ENCODE results near the gene MAP1B. TPM values are rescaled to one million over a fixed set of nuclear protein-coding genes. Genes with fewer than 3 reads are reported as not detected.

MAP1B gene
- total RNA-seq, 4 donors from 2014 or later, result 479 to 654 (median 593) TPM

- DNase-seq (ENCODE audit: low spot score) (no peak), ATAC-seq (ENCODE audit: low FRiP score) (peak; percentile 79)
- no peak for TF ChIP-seq CTCF (IDR thresholded peaks at IDR 0.05)
These were observed 43.9 kb downstream of the MAP1B start for GRCh38 chr5:72151169-72151568.

- ATAC-seq (ENCODE audit: low FRiP score), result peak; percentile 84
- no peak for TF ChIP-seq CTCF (IDR thresholded peaks at IDR 0.05)
- no peak for DNase-seq (ENCODE audit: low spot score)
These were observed 44.4 kb downstream of the MAP1B start for GRCh38 chr5:72151646-72152045.

GRCh38 chr5:72152545-72152944 is 45.3 kb downstream of the MAP1B start:
- ATAC-seq (ENCODE audit: low FRiP score) (no peak), DNase-seq (ENCODE audit: low spot score) (no peak)
- no peak for TF ChIP-seq CTCF (IDR thresholded peaks at IDR 0.05)

- ATAC-seq (ENCODE audit: low FRiP score) (no peak), DNase-seq (ENCODE audit: low spot score) (no peak)
- TF ChIP-seq CTCF (IDR thresholded peaks at IDR 0.05), result no peak
These were observed 46.3 kb downstream of the MAP1B start for GRCh38 chr5:72153551-72153950.

- no peak for ATAC-seq (ENCODE audit: low FRiP score)
- DNase-seq (ENCODE audit: low spot score), result no peak
- TF ChIP-seq CTCF (IDR thresholded peaks at IDR 0.05), result no peak
These were observed 46.9 kb downstream of the MAP1B start for GRCh38 chr5:72154076-72154756.

- TF ChIP-seq CTCF (IDR thresholded peaks at IDR 0.05), result no peak
- DNase-seq (ENCODE audit: low spot score), result no peak
- ATAC-seq (ENCODE audit: low FRiP score), result peak; percentile 60
These were observed 49.8 kb downstream of the MAP1B start for GRCh38 chr5:72156946-72157624.

GRCh38 chr5:72157625-72157962 is 50.3 kb downstream of the MAP1B start:
- no peak for TF ChIP-seq CTCF (IDR thresholded peaks at IDR 0.05)
- ATAC-seq (ENCODE audit: low FRiP score) (no peak), DNase-seq (ENCODE audit: low spot score) (no peak)
